ENCODE data around the gene PLD3.

- TF ChIP-seq CTCF (IDR thresholded peaks at IDR 0.05): no peak
- TF ChIP-seq POLR2A (IDR thresholded peaks at IDR 0.05): no peak
Measured at GRCh38 chr19:40355975-40356680, 7.6 kb downstream of the PLD3 start.
